Prostate gland (tissue), 2 donors: Measurements from ENCODE around the gene YTHDC1. TPM values are rescaled to one million over a fixed set of nuclear protein-coding genes. Genes with fewer than 3 reads are reported as not detected.

ENCODE experiments used
- DNase-seq: peaks from one replicate; pipeline ENCODE4 v3.0.0-alpha.2; 2019; ENCODE audit warnings: low spot score
- H3K27ac ChIP-seq, 2 donors: fragments of 200-600 bp; sonication (generic); 2 replicates each; pipeline ENCODE4 v1.5.1; 2017 to 2019
- H3K27me3 ChIP-seq: fragments of 200-600 bp; sonication (generic); replicated peaks from 2 replicates; pipeline ENCODE4 v1.5.1; 2019; ENCODE audit not compliant: insufficient read depth
- H3K36me3 ChIP-seq, 2 donors: fragments of 200-600 bp; sonication (generic); 1 replicate in 1 of 2; 2 replicates in 1 of 2; pipeline versions ENCODE4 v1.5.1 to v1.8.1; 2017 to 2019
- H3K4me1 ChIP-seq: fragments of 200-600 bp; sonication (generic); replicated peaks from 2 replicates; pipeline ENCODE4 v1.5.1; 2019
- H3K4me3 ChIP-seq, 2 donors: fragments of 200-600 bp; sonication (generic); 2 replicates each; pipeline ENCODE4 v1.5.1; 2017 to 2019
- H3K9me3 ChIP-seq: fragments of 200-600 bp; sonication (generic); 2 replicates; pipeline ENCODE4 v1.5.1; 2017
- CTCF ChIP-seq, 4 experiments: fragments of 200-600 bp in 2 of 4; fragments of 450-650 bp in 2 of 4; sonication (generic) in 2 of 4; IDR thresholded peaks; 1 replicate in 3 of 4; 2 replicates in 1 of 4; pipeline ENCODE4 v1.5.1; 2016 to 2019; ENCODE audit warnings: antibody characterized with exemption in 4 of 4, mild to moderate bottlenecking in 2 of 4, moderate library complexity in 2 of 4
- POLR2A ChIP-seq: fragments of 450-650 bp; IDR thresholded peaks from one replicate; pipeline ENCODE4 v1.6.1; 2016; ENCODE audit warnings: antibody characterized with exemption, mild to moderate bottlenecking
- POLR2AphosphoS5 ChIP-seq: sonication (generic); formaldehyde crosslinking; IDR thresholded peaks from one replicate; pipeline ENCODE4 v1.6.1; 2017; ENCODE audit warnings: antibody characterized with exemption
- WGBS: methylation state at CpG from one replicate; pipeline ENCODE4 v1.1.5; 2018; 5-methylcytosine and 5-hydroxymethylcytosine counted together
- intact Hi-C: fragments of 100-400 bp; cut with DNase I; formaldehyde crosslinking; loops from one replicate; pipeline ENCODE4 v1.14.2; 2022
- small RNA-seq, 2 donors: library from RNA; depleted of rRNA; stranded (forward); fragments of <200 nt; gene quantifications; one replicate each; pipeline ENCODE3, GENCODE V24; 2016
- total RNA-seq, 2 donors: library from RNA; depleted of rRNA; stranded (reverse); fragments of >200 nt; gene quantifications; one replicate each; pipeline ENCODE4 v1.1.0, GENCODE V29; 2016

The YTHDC1 gene
- total RNA-seq, 2 donors from 2014 or later = 57.7 to 91.6 TPM

GRCh38 chr4:68267433-68267944 lies 82.4 kb downstream of the YTHDC1 start:
- H3K4me3 ChIP-seq = no peak overlapping the region
- no peaks in the 10 kb centered on the region for H3K27me3 ChIP-seq
- intact Hi-C loops = no loop called here
- H3K27ac ChIP-seq = no peak overlapping the region
- TF ChIP-seq POLR2AphosphoS5 = no peak
- no peak for TF ChIP-seq CTCF (IDR thresholded peaks at IDR 0.05)
- no peak for TF ChIP-seq POLR2A
- no peaks in the 10 kb centered on the region for H3K9me3 ChIP-seq
- H3K4me1 ChIP-seq = no peaks in the 10 kb centered on the region
- WGBS = 72% methylated on average over 2 of the region's 2 CpGs
- H3K36me3 ChIP-seq = no peaks in the 10 kb centered on the region
- DNase-seq = no peak

- no peaks in the 10 kb centered on the region for H3K36me3 ChIP-seq
- H3K4me3 ChIP-seq = no peak overlapping the region
- no peak overlapping the region for H3K27ac ChIP-seq
- DNase-seq = no peak
- H3K9me3 ChIP-seq = no peaks in the 10 kb centered on the region
- intact Hi-C loops = no loop called here
- 92% methylated on average over 3 of the region's 3 CpGs for WGBS
- TF ChIP-seq POLR2A = no peak
- TF ChIP-seq POLR2AphosphoS5 = no peak
- no peak for TF ChIP-seq CTCF (IDR thresholded peaks at IDR 0.05)
- no peaks in the 10 kb centered on the region for H3K27me3 ChIP-seq
- no peaks in the 10 kb centered on the region for H3K4me1 ChIP-seq
These were observed 84.9 kb downstream of the YTHDC1 start for GRCh38 chr4:68264875-68265565.

Small RNA genes lying within 50 kb of the gene (small RNA-seq; reads per million reads assigned to genes)
- 0 reads per million in 2 donors for gene MT2P1

Other genes with a start within 250 kb of the YTHDC1 start
- gene TMPRSS11F, start 220.2 kb downstream of the YTHDC1 start, total RNA-seq = under 1 TPM; 0.34 to 0.46 TPM
- gene TMPRSS11B, start 104.4 kb downstream of the YTHDC1 start, total RNA-seq = not detected
- gene TMPRSS11E, start 97.4 kb upstream of the YTHDC1 start, total RNA-seq = 1 to 10 TPM; 1.6 to 4.2 TPM
- under 1 TPM in 1 of 2 donors, not detected in 1; 0.23 TPM for gene UGT2B17, start 226.2 kb upstream of the YTHDC1 start, total RNA-seq